Ammon's horn (tissue), 1 donor: ENCODE measurements around the gene NHSL2.

ENCODE experiments used
- DNase-seq: peaks from one replicate; pipeline ENCODE4 v3.0.0-alpha.2; 2016; ENCODE audit warnings: low spot score

The NHSL2 gene

DNA sequence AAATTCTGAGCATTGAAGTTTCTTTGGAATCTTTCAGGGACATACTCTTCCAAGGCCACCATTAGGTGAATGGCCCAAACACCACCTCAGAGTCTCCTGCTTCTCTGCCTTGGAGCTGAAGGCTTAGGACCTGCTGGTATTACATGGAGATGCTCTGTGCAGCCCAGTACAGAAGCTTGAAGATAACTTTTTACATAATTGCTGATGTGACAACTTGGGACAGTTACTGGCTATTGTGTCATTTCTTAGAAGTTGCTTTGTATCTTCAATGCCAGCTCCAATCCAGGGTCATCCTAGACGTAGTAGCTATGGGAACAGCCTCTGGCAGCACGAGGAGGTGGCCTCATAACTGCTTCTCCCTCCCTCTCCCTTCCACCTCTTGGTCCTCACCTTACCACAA lies 160.6 kb downstream of the NHSL2 start:
- no peak for DNase-seq

DNA sequence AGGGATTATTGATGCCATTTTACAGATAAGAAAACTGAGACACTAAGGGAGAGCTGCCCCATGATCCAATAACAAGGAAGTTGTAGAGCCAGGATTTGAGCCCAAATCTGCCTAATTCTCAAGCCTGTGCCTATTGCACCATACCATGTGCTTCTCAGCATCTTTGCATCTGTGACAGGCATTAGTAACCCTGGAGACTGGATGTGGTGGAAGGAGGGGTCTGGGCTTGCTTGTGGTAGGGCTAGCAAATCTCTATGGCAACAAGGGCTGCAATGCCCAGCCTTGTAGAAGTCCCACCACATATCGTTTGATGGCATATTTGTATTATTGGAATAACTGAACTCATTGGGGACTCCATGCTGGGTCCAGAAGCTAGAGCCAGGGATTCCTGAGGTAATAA lies 163.0 kb downstream of the NHSL2 start:
- DNase-seq: no peak

GRCh38 chrX:72078411-72078810 lies 167.8 kb downstream of the NHSL2 start:
- no peak for DNase-seq

- DNase-seq: no peak
These were observed 169.0 kb downstream of the NHSL2 start for GRCh38 chrX:72079607-72080006.

DNA sequence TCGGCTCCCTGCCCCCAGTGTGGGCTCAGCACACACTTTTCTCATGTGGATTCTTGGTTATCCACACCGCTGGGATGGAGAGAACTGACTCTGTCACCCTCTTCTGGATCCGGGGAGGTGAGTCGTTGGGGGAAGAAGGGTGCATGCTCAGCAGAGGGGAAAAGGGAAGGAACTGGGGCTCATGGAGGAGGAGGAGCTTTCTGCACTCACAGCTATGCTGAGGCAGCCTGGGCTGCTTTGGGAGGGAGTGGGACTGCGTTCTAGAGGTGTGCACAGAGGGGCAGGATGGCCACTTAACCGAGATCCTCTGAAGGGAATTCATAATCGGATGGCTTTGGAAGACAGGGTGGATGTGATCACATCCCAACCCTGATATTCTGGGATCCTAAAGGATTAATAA lies 169.5 kb downstream of the NHSL2 start:
- DNase-seq: no peak

GRCh38 chrX:72080800-72081199 lies 170.2 kb downstream of the NHSL2 start:
- DNase-seq: no peak

DNA sequence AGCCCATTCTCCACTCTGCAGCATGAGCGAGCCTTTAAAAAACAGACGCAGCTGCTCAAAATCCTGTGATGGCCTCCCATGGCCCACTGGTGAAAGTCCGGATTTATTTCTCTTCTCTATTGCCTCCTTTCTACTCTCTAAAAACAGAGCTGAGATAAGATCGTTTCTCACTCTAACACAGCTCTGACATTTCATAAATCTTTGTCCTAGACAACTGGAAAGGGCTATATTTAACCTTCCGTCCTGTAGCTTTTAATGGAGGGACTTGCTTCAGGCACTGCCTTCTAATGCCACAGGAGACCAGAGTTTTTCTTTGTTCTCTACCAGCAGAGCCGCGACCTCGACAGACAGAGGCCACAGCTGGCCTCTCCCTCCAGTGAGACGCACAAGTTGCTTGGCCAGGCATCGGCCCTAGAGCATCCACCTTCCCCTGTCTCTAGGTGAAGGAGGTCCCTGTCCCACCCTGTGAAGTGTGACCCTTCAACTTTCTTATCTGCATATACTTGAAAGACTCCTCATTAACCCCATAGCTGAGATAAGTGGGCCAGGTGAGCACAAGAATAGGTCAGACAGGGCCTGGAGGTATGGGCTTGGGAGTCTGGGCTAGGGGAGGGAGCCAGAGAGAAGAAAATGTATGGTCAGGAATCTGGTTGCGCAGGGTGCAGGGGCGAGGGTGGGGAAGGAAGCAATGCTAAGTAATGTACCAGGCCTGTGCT lies 171.1 kb downstream of the NHSL2 start:
- no peak for DNase-seq

DNA sequence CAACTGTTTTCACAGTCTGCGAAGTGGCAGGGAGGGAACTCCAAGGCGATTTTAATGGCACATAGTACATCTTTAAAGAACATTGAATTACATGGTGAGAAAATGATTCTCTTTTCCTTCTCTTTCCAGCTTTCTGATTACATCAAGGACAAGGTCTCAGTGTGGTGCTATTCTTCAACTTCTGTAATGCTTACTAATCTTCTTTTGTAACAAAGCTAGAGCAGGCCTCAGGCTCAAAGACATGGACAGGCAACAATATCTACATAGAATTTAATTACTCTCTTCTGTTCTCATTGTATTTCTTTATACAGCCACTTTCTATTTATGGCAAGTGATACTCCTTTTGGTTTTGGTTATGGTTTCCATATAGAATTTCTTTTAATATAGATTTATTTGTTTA lies 172.6 kb downstream of the NHSL2 start:
- DNase-seq: no peak

- no peak for DNase-seq
These were observed 173.5 kb downstream of the NHSL2 start for GRCh38 chrX:72084114-72084513.

DNA sequence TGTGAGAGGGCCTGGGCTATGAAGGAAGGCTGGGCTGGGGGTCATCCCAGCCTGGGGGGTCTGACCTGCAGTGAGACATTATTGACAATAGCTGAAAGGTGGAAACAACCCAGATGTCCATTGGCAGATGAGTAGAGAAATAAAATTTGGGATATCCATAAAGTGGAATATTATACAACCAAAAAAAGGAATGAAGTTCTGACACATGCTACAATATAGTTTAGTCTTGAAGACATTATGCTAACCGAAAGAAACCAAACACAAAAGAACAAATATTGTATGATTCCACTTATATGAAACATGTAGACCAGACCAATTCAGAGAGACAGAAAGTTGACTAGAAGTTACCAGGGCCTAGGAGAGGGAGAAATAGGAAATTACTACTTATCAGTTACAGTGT lies 176.3 kb downstream of the NHSL2 start:
- no peak for DNase-seq

- no peak for DNase-seq
These were observed 178.1 kb downstream of the NHSL2 start for GRCh38 chrX:72088761-72089160.

GRCh38 chrX:72089254-72089653 lies 178.6 kb downstream of the NHSL2 start:
- DNase-seq: no peak

GRCh38 chrX:72094894-72095293 lies 184.2 kb downstream of the NHSL2 start:
- DNase-seq: peak; percentile 39

- no peak for DNase-seq
These were observed 184.7 kb downstream of the NHSL2 start for GRCh38 chrX:72095370-72095769.

DNA sequence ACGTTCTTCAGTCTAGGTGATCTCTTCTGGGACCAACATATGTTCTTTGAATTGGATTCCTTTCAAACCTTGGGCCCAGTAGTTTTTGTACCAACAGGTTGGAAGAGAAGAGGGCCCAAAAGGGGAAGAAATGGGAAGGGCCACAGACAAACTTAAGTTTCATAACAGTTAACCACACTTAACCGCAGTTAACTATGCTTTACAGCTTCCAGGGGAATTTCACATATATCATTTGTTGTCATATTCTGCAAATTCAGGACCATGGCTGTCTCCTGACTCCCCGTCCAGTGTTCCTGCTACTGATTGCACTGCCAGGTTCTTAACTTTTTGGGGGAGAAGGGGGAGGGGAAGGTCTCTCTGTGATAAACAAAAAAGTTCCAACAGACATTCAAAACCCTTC lies 186.5 kb downstream of the NHSL2 start:
- no peak for DNase-seq

DNA sequence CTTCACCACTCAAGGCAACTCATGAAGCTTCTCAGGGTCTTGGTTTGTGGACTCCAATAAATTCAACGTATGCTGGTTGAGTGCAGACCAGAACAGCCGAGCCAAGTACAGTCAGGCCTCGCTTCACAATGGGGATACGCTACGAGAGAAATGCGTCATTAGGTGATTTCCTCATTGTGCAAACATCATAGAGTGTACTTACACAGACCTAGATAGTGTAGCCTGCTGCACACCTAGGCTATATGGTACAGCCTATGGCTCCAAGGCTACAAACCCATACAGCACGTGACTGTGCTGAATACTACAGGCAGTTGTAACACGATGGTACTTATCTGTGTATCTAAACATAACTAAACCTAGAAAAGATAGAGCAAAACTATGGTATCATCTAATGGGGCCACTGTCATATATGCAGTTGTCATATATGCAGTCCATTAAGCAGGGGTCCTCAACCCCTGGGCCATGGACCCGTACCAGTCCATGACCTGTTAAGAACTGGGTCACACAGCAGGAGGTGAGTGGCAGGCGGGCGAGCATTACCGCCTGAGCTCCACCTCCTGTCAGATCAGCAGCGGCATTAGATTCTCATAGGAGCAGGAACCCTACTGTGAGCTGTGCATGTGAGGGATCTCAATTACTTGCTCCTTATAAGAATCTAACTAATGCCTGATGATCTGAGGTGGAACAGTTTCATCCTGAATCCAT lies 189.6 kb downstream of the NHSL2 start:
- DNase-seq: no peak

DNA sequence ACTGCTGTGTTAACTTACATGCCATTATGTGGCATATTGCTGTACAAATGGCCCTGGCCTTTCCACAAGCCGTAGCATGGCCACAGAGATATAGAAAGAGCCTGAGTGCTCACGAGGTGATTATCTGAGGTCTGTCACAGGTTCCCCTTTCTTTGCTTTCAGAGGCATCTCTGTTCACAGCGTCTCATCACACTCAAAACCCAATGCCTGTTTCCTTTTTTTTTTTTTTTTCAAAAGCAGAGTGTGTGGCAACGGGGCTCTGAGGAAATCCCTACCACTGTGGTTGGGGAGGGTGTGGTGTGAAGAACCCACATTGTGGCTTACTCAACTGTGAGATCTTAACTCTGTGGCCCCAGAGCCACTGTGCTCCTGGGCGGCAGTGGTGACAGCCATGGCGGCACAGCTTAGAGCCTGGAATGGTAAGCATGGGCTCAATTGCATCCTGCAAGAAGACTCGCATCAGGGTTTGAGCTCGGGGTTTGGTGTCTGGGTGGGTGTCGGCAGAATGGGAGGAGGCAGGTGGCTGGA lies 190.2 kb downstream of the NHSL2 start:
- peak; percentile 19 for DNase-seq

DNA sequence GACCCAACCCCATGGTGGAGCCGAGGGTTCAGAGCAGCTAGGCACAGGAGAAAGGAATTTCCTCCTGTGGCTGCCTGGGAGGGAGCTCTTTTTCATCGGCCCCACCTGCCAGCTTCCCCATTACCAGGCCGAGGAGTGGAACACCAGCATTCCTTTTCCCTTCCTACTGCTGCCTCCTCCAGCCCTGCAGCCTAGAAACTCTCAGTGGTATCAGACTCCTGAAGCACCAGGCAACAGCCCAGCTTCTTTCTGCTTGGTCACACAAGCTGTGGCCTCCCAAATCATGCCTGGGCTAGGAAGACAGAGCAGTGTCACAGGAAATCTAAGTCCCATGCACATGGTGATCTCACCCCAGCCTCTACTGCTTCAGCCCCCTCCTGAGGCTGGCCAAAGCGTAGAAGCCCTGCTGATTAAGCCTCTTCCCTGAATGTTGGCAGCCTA lies 191.0 kb downstream of the NHSL2 start:
- no peak for DNase-seq

DNA sequence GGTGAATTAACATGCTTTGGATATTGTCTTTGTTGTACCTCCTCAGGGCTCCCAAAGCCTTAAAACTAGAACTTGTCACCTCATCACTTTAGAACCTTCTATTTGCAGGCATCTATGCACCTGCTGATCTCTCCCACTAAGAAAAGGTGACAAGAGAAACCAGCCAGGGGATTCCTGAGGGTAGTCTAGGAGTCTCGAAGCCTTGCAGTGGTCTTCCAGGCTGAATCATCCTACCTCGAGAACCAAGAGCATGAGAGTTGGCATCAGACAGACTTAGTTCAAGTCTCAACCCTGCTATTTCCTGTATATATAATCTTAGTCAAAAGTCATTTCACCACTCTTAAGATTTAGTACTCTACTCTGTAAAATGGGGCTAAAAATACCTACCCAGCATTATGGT lies 191.5 kb downstream of the NHSL2 start:
- DNase-seq: no peak

DNA sequence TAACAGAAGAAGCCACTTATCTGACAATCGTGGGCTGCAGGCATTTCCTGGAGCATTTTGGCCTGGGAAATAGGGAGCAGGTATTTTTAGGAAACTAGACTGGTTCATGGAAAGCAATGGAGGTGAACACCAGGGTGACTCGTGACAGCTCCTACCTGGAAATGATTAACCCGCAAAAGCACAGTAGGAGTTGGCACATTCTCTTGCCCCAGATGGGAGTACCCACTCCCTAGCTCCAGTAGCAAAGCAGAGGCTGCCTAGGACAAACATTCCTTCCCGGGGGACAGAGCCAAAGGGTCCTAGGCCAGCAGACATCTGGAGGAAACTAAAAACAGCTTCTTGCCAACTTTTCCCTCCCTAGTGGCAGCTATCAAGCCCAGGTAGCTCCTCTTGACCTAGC lies 192.1 kb downstream of the NHSL2 start:
- no peak for DNase-seq

DNA sequence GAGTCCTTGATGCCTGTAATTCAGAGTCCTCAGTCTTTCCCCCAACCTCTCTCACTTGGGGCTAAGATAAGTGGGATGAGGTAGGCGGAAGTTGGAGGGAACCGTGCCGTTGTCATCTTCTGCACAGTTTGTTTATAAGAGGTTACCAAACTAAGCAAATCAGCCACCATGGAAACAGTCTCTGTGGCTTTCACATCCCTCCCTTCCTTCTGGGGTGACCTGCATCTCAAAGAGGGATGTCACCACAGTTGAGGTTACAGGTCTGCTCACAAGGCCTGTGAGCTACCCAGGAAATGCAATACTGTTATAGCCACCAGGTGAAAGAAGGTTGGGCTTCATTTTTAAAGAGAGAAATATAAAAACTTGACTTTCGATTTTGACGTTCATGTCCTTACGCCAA lies 194.8 kb downstream of the NHSL2 start:
- no peak for DNase-seq

GRCh38 chrX:72107320-72107719 lies 196.7 kb downstream of the NHSL2 start:
- DNase-seq: no peak

DNA sequence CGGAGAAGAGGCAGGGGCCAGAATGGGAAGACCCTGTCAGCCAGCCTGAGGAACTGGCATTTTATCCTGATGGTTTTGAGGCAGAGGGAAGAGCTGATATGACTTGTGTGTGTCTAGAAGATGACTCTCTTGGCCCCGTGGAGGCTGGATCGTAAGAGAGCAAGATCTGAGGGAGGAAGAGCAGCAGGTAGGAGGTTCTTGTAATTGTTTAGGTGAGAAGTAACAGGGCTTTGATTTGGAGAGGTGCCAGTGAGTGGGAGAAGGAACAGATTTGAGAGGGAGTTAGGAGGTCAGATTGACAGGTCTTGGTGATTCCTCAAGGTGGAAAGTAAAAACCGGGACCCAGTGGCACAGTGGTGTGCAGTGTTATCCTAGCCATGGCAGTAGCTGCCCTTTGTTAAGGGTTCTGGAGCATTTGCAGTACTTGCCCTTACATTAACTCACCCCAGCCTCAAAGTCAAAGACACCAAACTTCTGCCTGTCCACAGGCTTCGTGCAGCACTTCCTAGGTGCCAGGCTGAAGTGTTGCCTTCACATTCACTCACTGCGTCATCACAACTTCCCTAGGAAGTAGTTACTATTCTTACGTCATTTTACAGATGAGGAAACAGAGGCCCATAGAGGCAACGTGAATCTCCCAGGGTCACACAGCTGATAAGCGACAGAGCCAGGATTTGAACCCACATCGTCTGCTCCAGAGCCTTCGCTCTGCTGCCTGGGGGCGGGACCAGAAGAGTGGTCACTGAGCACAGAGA lies 197.4 kb downstream of the NHSL2 start:
- no peak for DNase-seq
